ENCODE results near the gene PLPP1. TPM values are rescaled to one million over a fixed set of nuclear protein-coding genes. Genes with fewer than 3 reads are reported as not detected.
A peak's percentile ranks its signal among the peaks of the same experiment; 100 is the strongest.

PLPP1 gene
- total and polyA plus RNA-seq, 2 of the 13 experiments (the other 11 are each of a cell fraction or from before 2014, with no cell fraction given) = 7.3 to 12.1 TPM

DNA sequence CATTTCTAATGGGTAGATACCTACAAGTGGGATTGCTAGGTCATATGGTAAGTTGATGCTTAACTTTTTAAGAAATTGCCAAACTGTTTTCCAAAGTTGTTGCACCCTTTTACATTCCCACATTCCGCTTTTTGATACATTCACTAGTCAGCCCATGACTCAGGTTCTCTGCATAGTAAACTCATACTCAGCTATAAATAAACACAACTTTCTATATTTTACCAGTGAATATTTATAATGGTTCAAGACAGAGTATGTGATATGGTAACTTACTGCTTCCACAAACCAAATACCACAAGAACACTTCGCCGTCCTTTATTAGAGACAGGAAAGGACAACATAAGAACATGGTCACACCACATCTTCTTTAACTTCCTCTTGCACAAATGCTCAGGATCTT, 54.0 kb downstream of the PLPP1 start:
- CTCF ChIA-PET (ENCODE audit: low intra/inter-chr PET ratio, low total read pairs) = no interaction called here

DNA sequence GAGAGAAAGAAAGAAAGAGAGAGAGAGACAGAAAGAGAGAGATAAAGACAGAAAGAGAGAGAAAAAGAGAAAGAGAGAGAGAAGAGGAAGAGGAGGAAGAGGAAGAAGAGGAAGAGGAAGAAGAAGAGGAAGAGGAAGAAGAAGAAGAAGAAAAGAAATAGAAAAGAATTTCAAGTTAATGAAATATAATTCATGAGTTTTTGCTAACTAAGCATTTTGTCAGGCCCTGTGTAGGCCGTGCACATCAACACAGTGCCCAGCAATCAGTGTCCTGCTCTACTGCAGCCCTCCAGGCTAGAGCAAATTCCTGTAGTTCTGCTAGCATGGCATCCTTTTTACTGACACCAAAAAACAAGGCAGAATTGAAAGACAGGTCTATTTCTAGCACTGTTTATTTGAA, 62.1 kb downstream of the PLPP1 start:
- Histone ChIP-seq H2AFZ (ENCODE audit: low read length) (no peak overlapping the region), H3K9ac (ENCODE audit: insufficient read depth, low read depth, low read length) (no peak overlapping the region), H3K4me1 (ENCODE audit: insufficient read depth, low read length) (0 out of 2 replicates have a peak, but pooled peaks cover 6% of the 10 kb centered on the region), H3K9me3 (ENCODE audit: low read length) (no peaks in the 10 kb centered on the region), H3K4me3 (replicated peaks in 1 of 3; ENCODE audit: insufficient read depth in 1 of 3, low read depth in 2 of 3, low read length in 3 of 3) (no peak overlapping the region), H3K4me2 (ENCODE audit: low read depth, low read length) (no peak overlapping the region), H3K27me3 (ENCODE audit: control insufficient read depth in 1 of 2, insufficient read depth in 2 of 2, low read length in 2 of 2) (no peaks in the 10 kb centered on the region), H3K27ac (ENCODE audit: extremely low read length, insufficient read depth, low read length) (no peak overlapping the region), H3K36me3 (replicated peaks in 1 of 2; ENCODE audit: control insufficient read depth in 1 of 2, insufficient read depth in 2 of 2, low read length in 2 of 2) (peaks cover 0 to 1% of the 10 kb centered on the region in 2 experiments; a peak in 1 of 5 replicates), H4K20me1 (ENCODE audit: insufficient read depth, low read length) (no peaks in the 10 kb centered on the region), H3K79me2 (ENCODE audit: insufficient read depth, low read length) (no peaks in the 10 kb centered on the region)
- ChIA-PET CTCF (ENCODE audit: low intra/inter-chr PET ratio, low total read pairs) (no interaction called here), POLR2A (no interaction called here)
- no TSS peak for BruUV-seq (replicated peaks)
- ATAC-seq = no peak
- no peak for FAIRE-seq
- in situ Hi-C loops (cut with HindIII; ENCODE audit: extremely low pct_ligation_motif_present, low pct_unique_long_range_greater_than_20kb) (no loop called here), intact Hi-C loops (cut with micrococcal nuclease; ENCODE audit: unreplicated experiment) (no loop called here)
- 85% methylated on average over 1 of the region's 1 CpG for WGBS (ENCODE audit: low lambda C conversion rate)
- no peak for DNase-seq (ENCODE audit: low spot score)
- TF ChIP-seq NCOA1 (CRISPR knock-in tag; IDR thresholded peaks at IDR 0.05) (no peak), NBN (conservative IDR thresholded peaks at IDR 0.05) (no peak), YY1 (IDR thresholded peaks at IDR 0.05; ENCODE audit: insufficient read depth, insufficient replicate concordance, low read depth, low read length) (no peak), PITX1 (CRISPR knock-in tag; IDR thresholded peaks at IDR 0.05) (no peak), MAFK (conservative IDR thresholded peaks at IDR 0.05 in 1 of 2, IDR thresholded peaks at IDR 0.05 in 1 of 2; ENCODE audit: low read length in 2 of 2) (peak; percentile 93 to 95), PAWR (CRISPR knock-in tag; IDR thresholded peaks at IDR 0.05; ENCODE audit: borderline replicate concordance) (no peak), ASH2L (IDR thresholded peaks at IDR 0.05; ENCODE audit: insufficient read length, low read depth, low read length) (no peak), PHF20 (CRISPR knock-in tag; IDR thresholded peaks at IDR 0.05) (no peak), ZC3H13 (CRISPR knock-in tag; IDR thresholded peaks at IDR 0.05) (no peak), PRPF4 (IDR thresholded peaks at IDR 0.05; ENCODE audit: low read depth, low read length, poor library complexity, severe bottlenecking) (no peak), FOXC1 (CRISPR knock-in tag; IDR thresholded peaks at IDR 0.05; ENCODE audit: borderline replicate concordance) (no peak), MAFF (IDR thresholded peaks at IDR 0.05; ENCODE audit: low read depth, low read length) (peak; percentile 93), ZNF510 (CRISPR knock-in tag; IDR thresholded peaks at IDR 0.05; ENCODE audit: low read depth) (no peak), CHD4 (IDR thresholded peaks at IDR 0.05; ENCODE audit: borderline replicate concordance, low read length) (no peak)
- TF ChIP-seq, protein P1, sequence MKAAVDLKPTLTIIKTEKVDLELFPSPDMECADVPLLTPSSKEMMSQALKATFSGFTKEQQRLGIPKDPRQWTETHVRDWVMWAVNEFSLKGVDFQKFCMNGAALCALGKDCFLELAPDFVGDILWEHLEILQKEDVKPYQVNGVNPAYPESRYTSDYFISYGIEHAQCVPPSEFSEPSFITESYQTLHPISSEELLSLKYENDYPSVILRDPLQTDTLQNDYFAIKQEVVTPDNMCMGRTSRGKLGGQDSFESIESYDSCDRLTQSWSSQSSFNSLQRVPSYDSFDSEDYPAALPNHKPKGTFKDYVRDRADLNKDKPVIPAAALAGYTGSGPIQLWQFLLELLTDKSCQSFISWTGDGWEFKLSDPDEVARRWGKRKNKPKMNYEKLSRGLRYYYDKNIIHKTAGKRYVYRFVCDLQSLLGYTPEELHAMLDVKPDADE (CRISPR knock-in tag; IDR thresholded peaks at IDR 0.05) = no peak
- TF ChIP-seq, protein P2, sequence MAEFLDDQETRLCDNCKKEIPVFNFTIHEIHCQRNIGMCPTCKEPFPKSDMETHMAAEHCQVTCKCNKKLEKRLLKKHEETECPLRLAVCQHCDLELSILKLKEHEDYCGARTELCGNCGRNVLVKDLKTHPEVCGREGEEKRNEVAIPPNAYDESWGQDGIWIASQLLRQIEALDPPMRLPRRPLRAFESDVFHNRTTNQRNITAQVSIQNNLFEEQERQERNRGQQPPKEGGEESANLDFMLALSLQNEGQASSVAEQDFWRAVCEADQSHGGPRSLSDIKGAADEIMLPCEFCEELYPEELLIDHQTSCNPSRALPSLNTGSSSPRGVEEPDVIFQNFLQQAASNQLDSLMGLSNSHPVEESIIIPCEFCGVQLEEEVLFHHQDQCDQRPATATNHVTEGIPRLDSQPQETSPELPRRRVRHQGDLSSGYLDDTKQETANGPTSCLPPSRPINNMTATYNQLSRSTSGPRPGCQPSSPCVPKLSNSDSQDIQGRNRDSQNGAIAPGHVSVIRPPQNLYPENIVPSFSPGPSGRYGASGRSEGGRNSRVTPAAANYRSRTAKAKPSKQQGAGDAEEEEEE (CRISPR knock-in tag; IDR thresholded peaks at IDR 0.05; ENCODE audit: borderline replicate concordance) = no peak

More for the DNA sequence above, 54.0 kb downstream of the PLPP1 start:
- no TSS peak for BruUV-seq (replicated peaks)
- Histone ChIP-seq H3K79me2 (ENCODE audit: insufficient read depth, low read length) (no peaks in the 10 kb centered on the region), H3K4me3 (replicated peaks in 1 of 3; ENCODE audit: insufficient read depth in 1 of 3, low read depth in 2 of 3, low read length in 3 of 3) (no peak overlapping the region), H3K9ac (ENCODE audit: insufficient read depth, low read depth, low read length) (no peak overlapping the region), H3K9me3 (ENCODE audit: low read length) (no peaks in the 10 kb centered on the region), H2AFZ (ENCODE audit: low read length) (no peak overlapping the region), H3K27me3 (ENCODE audit: control insufficient read depth in 1 of 2, insufficient read depth in 2 of 2, low read length in 2 of 2) (no peaks in the 10 kb centered on the region), H3K4me1 (ENCODE audit: insufficient read depth, low read length) (peaks cover 14% of the 10 kb centered on the region), H4K20me1 (ENCODE audit: insufficient read depth, low read length) (no peaks in the 10 kb centered on the region), H3K27ac (ENCODE audit: extremely low read length, insufficient read depth, low read length) (no peak overlapping the region), H3K4me2 (ENCODE audit: low read depth, low read length) (no peak overlapping the region), H3K36me3 (replicated peaks in 1 of 2; ENCODE audit: control insufficient read depth in 1 of 2, insufficient read depth in 2 of 2, low read length in 2 of 2) (no peaks in the 10 kb centered on the region)
- intact Hi-C loops (cut with micrococcal nuclease; ENCODE audit: unreplicated experiment) = no loop called here
- POLR2A ChIA-PET = no interaction called here
- 94% methylated on average over 3 of the region's 3 CpGs for WGBS (ENCODE audit: low lambda C conversion rate)
- TF ChIP-seq SALL1 (CRISPR knock-in tag; IDR thresholded peaks at IDR 0.05) = no peak
- TF ChIP-seq NR2F6 (IDR thresholded peaks at IDR 0.05) = no peak
- no peak for TF ChIP-seq NR2F6 (CRISPR knock-in tag; IDR thresholded peaks at IDR 0.05)
- TF ChIP-seq ZNF644 (CRISPR knock-in tag; IDR thresholded peaks at IDR 0.05; ENCODE audit: low read depth) = no peak
- TF ChIP-seq GLI4 (CRISPR knock-in tag; IDR thresholded peaks at IDR 0.05; ENCODE audit: borderline replicate concordance) = no peak
- DNase-seq (ENCODE audit: low spot score) = no peak
- in situ Hi-C loops (cut with HindIII; ENCODE audit: extremely low pct_ligation_motif_present, low pct_unique_long_range_greater_than_20kb) = no loop called here
- FAIRE-seq = no peak
- ATAC-seq = no peak

Data from HepG2 (cell line).